Mucosa of descending colon (tissue), 3 donors: Measurements from ENCODE around the gene SRBD1. TPM values are rescaled to one million over a fixed set of nuclear protein-coding genes. Genes with fewer than 3 reads are reported as not detected.

Experiments used
- ATAC-seq: fragments of 200-7000 bp; cut with Tn5 transposase; one replicate; pipeline ENCODE4 v1.9.1; 2020; ENCODE audit warnings: mild to moderate bottlenecking, moderate library complexity
- DNase-seq, 3 donors: peaks; one replicate each; pipeline ENCODE4 v3.0.0-alpha.2; 2020
- H3K36me3 ChIP-seq: fragments of 200-600 bp; one replicate; pipeline ENCODE4 v1.8.0; 2021; ENCODE audit warnings: low read depth, mild to moderate bottlenecking
- H3K4me1 ChIP-seq: fragments of 200-600 bp; one replicate; pipeline ENCODE4 v1.8.0; 2021; ENCODE audit warnings: low read depth, mild to moderate bottlenecking
- H3K4me3 ChIP-seq: fragments of 200-600 bp; one replicate; pipeline ENCODE4 v1.8.0; 2021; ENCODE audit warnings: mild to moderate bottlenecking
- H3K9me3 ChIP-seq: fragments of 200-600 bp; one replicate; pipeline ENCODE4 v1.8.0; 2021; ENCODE audit warnings: mild to moderate bottlenecking
- CTCF ChIP-seq: fragments of 200-600 bp; IDR thresholded peaks from one replicate; pipeline ENCODE4 v1.8.0; 2022; ENCODE audit warnings: antibody characterized with exemption, mild to moderate bottlenecking
- intact Hi-C, 2 donors: fragments of 100-400 bp; cut with DNase I in 1 of 2; cut with micrococcal nuclease in 1 of 2; formaldehyde crosslinking; loops; one replicate each; pipeline versions ENCODE4 v1.11.0 to v1.11.1; 2022; cut with DNase I, micrococcal nuclease
- total RNA-seq, 3 donors: library from RNA; stranded (reverse); fragmentation: NEBNext Ultra II Directional in 2 of 3; extraction: Animal tissue kit (Norgen Biotek cat#: 25700) in 2 of 3; gene quantifications; one replicate each; pipeline versions ENCODE4 v1.2.1 to v1.2.4, GENCODE V29; 2021 to 2023
- donor health status: DM: no; HTN: no; CAD: no; lungs with moderate emphysema.
- donor health status: DM: no; HTN: no; CAD: no.
- donor health status: DM: no; HTN: yes; CAD: no.

The SRBD1 gene
- total RNA-seq, 3 donors from 2014 or later = 17.2 to 20.9 (median 17.3) TPM

GRCh38 chr2:45477546-45477945, 133.5 kb downstream of the SRBD1 start:
- no peaks in the 10 kb centered on the region for H3K9me3 ChIP-seq
- no peak for TF ChIP-seq CTCF
- intact Hi-C loops = no loop called here
- DNase-seq (no peak), ATAC-seq (no peak)
- H3K4me1 ChIP-seq = no peaks in the 10 kb centered on the region
- H3K36me3 ChIP-seq = no peaks in the 10 kb centered on the region
- no peak overlapping the region for H3K4me3 ChIP-seq

- no peak for TF ChIP-seq CTCF
- Histone ChIP-seq H3K9me3 (no peaks in the 10 kb centered on the region), H3K4me3 (no peak overlapping the region), H3K4me1 (peaks cover 11% of the 10 kb centered on the region), H3K36me3 (no peaks in the 10 kb centered on the region)
- ATAC-seq (no peak), DNase-seq (no peak)
- intact Hi-C loops = no loop called here
Observed at GRCh38 chr2:45470531-45470930, 140.5 kb downstream of the SRBD1 start.

DNA sequence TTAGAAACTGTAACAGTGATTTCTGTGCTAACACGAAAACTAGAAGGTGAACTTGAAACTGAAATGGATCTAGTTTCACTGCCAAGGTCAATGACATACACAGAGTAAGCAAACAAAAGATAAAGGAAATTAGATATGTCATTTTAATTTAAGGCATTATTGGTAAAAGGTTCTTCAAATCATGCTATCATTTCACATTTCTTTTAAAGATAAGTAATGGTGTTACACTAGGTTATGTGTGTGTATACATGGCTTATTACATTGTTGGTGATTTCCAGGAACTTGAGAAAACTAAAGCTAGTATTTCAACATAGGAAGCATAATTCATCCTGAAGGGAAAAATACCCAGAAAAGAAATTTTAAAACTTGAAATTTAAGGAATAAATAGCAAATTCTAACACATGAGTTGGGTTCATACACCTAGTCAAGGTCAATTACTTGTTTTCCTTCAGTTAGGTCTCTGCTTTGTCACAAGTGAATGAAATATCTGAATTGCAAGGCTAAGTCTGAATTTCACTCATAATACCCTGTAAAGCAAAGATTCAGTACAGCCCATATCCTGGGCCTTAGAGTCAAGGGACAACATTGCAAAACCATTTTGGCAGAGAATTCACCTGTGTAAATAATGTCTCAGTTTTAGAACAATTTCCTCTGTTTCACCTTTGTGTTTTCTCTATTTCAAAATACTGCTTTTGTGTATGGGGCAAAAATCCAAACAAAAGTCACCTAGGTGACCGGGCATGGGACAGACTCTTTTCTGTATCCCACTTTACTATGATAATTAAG, 141.6 kb downstream of the SRBD1 start:
- Histone ChIP-seq H3K36me3 (no peaks in the 10 kb centered on the region), H3K4me1 (peaks cover 11% of the 10 kb centered on the region), H3K4me3 (no peak overlapping the region), H3K9me3 (no peaks in the 10 kb centered on the region)
- no peak for TF ChIP-seq CTCF
- intact Hi-C loops = no loop called here
- peak; percentile 79 for ATAC-seq
- DNase-seq = no peak

DNA sequence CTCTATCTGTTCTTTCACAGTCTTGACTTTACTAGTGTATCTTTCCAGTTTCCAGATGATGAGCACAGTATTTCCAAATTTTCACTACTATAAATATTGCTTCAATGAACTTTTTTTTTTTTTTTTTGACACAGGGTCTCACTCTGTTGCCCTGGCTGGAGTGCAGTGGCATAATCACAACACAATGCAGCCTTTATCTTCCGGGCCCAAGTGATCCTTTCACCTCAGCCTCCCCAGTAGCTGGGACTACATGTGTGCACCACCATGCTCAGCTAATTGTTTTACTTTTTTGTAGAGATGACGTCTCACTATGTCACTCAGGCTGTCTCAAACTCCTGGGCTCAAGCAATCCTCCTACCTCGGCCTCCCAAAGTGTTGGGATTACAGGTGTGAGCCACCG, 142.8 kb downstream of the SRBD1 start:
- DNase-seq (no peak), ATAC-seq (no peak)
- Histone ChIP-seq H3K36me3 (no peaks in the 10 kb centered on the region), H3K9me3 (no peaks in the 10 kb centered on the region), H3K4me3 (no peak overlapping the region), H3K4me1 (peaks cover 11% of the 10 kb centered on the region)
- intact Hi-C loops = no loop called here
- no peak for TF ChIP-seq CTCF

GRCh38 chr2:45466053-45466452, 145.0 kb downstream of the SRBD1 start:
- ATAC-seq (peak; percentile 64), DNase-seq (no peak)
- no peak for TF ChIP-seq CTCF
- intact Hi-C loops = no loop called here
- Histone ChIP-seq H3K9me3 (no peaks in the 10 kb centered on the region), H3K4me3 (no peak overlapping the region), H3K4me1 (peaks cover 11% of the 10 kb centered on the region), H3K36me3 (no peaks in the 10 kb centered on the region)

GRCh38 chr2:45460825-45461224, 150.2 kb downstream of the SRBD1 start:
- peaks cover 10% of the 10 kb centered on the region for H3K4me1 ChIP-seq
- peak; percentile 49 for ATAC-seq

More at GRCh38 chr2:45460825-45461224, 150.2 kb downstream of the SRBD1 start:
- Histone ChIP-seq H3K36me3 (no peaks in the 10 kb centered on the region), H3K9me3 (no peaks in the 10 kb centered on the region), H3K4me3 (no peak overlapping the region)
- peak; percentile 10 to 33 (median 32) for DNase-seq
- no peak for TF ChIP-seq CTCF
- intact Hi-C loops = no loop called here
